ENCODE data around the gene NEDD4L.
A peak's percentile ranks its signal among the peaks of the same experiment; 100 is the strongest.

NEDD4L gene

GRCh38 chr18:58104096-58104495, 60.1 kb downstream of the NEDD4L start:
- TF ChIP-seq SNAI2 (CRISPR knock-in tag; IDR thresholded peaks at IDR 0.05) (no peak), CREB5 (CRISPR knock-in tag; IDR thresholded peaks at IDR 0.05; ENCODE audit: low read depth) (no peak)

GRCh38 chr18:58105206-58105887, 61.3 kb downstream of the NEDD4L start:
- no peak for ATAC-seq
- TF ChIP-seq ARNTL (CRISPR knock-in tag; IDR thresholded peaks at IDR 0.05; ENCODE audit: borderline replicate concordance, low read depth) (no peak), TSHZ2 (CRISPR knock-in tag; IDR thresholded peaks at IDR 0.05) (no peak), PATZ1 (CRISPR knock-in tag; IDR thresholded peaks at IDR 0.05; ENCODE audit: borderline replicate concordance) (no peak), OSR1 (CRISPR knock-in tag; IDR thresholded peaks at IDR 0.05) (no peak), CREB5 (CRISPR knock-in tag; IDR thresholded peaks at IDR 0.05; ENCODE audit: low read depth) (no peak), GLIS3 (CRISPR knock-in tag; IDR thresholded peaks at IDR 0.05) (no peak), TCF4 (CRISPR knock-in tag; IDR thresholded peaks at IDR 0.05; ENCODE audit: borderline replicate concordance) (no peak), ZNF8 (CRISPR knock-in tag; IDR thresholded peaks at IDR 0.05) (no peak), ZFP3 (CRISPR knock-in tag; IDR thresholded peaks at IDR 0.05) (no peak), SNAI2 (CRISPR knock-in tag; IDR thresholded peaks at IDR 0.05) (no peak)
- TF ChIP-seq, protein P1, sequence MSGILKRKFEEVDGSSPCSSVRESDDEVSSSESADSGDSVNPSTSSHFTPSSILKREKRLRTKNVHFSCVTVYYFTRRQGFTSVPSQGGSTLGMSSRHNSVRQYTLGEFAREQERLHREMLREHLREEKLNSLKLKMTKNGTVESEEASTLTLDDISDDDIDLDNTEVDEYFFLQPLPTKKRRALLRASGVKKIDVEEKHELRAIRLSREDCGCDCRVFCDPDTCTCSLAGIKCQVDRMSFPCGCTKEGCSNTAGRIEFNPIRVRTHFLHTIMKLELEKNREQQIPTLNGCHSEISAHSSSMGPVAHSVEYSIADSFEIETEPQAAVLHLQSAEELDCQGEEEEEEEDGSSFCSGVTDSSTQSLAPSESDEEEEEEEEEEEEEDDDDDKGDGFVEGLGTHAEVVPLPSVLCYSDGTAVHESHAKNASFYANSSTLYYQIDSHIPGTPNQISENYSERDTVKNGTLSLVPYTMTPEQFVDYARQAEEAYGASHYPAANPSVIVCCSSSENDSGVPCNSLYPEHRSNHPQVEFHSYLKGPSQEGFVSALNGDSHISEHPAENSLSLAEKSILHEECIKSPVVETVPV (CRISPR knock-in tag; IDR thresholded peaks at IDR 0.05): no peak

More at GRCh38 chr18:58104096-58104495, 60.1 kb downstream of the NEDD4L start:
- no peak for ATAC-seq

GRCh38 chr18:58105888-58106260, 61.8 kb downstream of the NEDD4L start:
- peak; percentile 56; the same call in 2 of the 3 replicates for ATAC-seq
- TF ChIP-seq ZFP3 (CRISPR knock-in tag; IDR thresholded peaks at IDR 0.05): no peak
- TF ChIP-seq ESRRG (CRISPR knock-in tag; IDR thresholded peaks at IDR 0.05): no peak
- peak; percentile 51; the same call in 1 of the 2 replicates for TF ChIP-seq TCF4 (CRISPR knock-in tag; IDR thresholded peaks at IDR 0.05; ENCODE audit: borderline replicate concordance)
- no peak for TF ChIP-seq PPARA (CRISPR knock-in tag; IDR thresholded peaks at IDR 0.05; ENCODE audit: borderline replicate concordance)

GRCh38 chr18:58106289-58107070, 62.5 kb downstream of the NEDD4L start:
- ATAC-seq: no peak
- TF ChIP-seq ZNF70 (CRISPR knock-in tag; IDR thresholded peaks at IDR 0.05): no peak
- no peak for TF ChIP-seq GLIS3 (CRISPR knock-in tag; IDR thresholded peaks at IDR 0.05)
- no peak for TF ChIP-seq CREB5 (CRISPR knock-in tag; IDR thresholded peaks at IDR 0.05; ENCODE audit: low read depth)
- TF ChIP-seq ZNF565 (CRISPR knock-in tag; conservative IDR thresholded peaks at IDR 0.05; ENCODE audit: low read depth): no peak
- no peak for TF ChIP-seq ZC3H10 (CRISPR knock-in tag; IDR thresholded peaks at IDR 0.05)
- TF ChIP-seq BACH2 (CRISPR knock-in tag; IDR thresholded peaks at IDR 0.05; ENCODE audit: borderline replicate concordance): no peak
